PC-9 (cell line): ENCODE results near the gene MCC. TPM values are rescaled to one million over a fixed set of nuclear protein-coding genes. Genes with fewer than 3 reads are reported as not detected.

ENCODE experiments used
- BruUV-seq: library from RNA; stranded (reverse); fragments of 400-500 nt; replicated peaks from 2 replicates; lab custom pipeline; 2021; lab: Mats Ljungman, UMichigan
- CTCF ChIA-PET: fragments of 300-600 bp; sonication (Branson Sonifier 250); formaldehyde crosslinking; loops from one replicate; lab custom pipeline; 2022; ENCODE audit warnings: antibody characterized with exemption; lab: Charles Lee
- POLR2A ChIA-PET: fragments of 300-600 bp; sonication (Branson Sonifier 250); formaldehyde crosslinking; loops from one replicate; lab custom pipeline; 2022; ENCODE audit warnings: antibody characterized with exemption; ENCODE audit not compliant: unreplicated experiment; lab: Charles Lee
- DNase-seq, 2 experiments: peaks; one replicate each; pipeline versions ENCODE4 v3.0.0 to v3.0.0-alpha.2; 2015 to 2022; ENCODE audit warnings: mixed read lengths in 1 of 2
- H2AFZ ChIP-seq: fragments of 200-600 bp; sonication (generic); 2 replicates; pipeline ENCODE4 v1.8.1; 2017; ENCODE audit warnings: antibody characterized with exemption
- H3F3A ChIP-seq: fragments of 200-600 bp; sonication (generic); 2 replicates; pipeline ENCODE4 v1.8.1; 2017; ENCODE audit warnings: antibody characterized with exemption, mild to moderate bottlenecking, low read depth; ENCODE audit not compliant: insufficient read depth
- H3K27ac ChIP-seq: fragments of 200-600 bp; sonication (generic); 2 replicates; pipeline ENCODE4 v1.6.1; 2016; ENCODE audit warnings: mixed run types
- H3K27me3 ChIP-seq: fragments of 200-600 bp; sonication (generic); 2 replicates; pipeline ENCODE4 v1.6.1; 2016; ENCODE audit warnings: low read depth, mixed run types; ENCODE audit not compliant: insufficient read depth
- H3K36me3 ChIP-seq: fragments of 200-600 bp; sonication (generic); 2 replicates; pipeline ENCODE4 v1.6.1; 2016; ENCODE audit warnings: low read depth, mixed run types
- H3K4me1 ChIP-seq: fragments of 200-600 bp; sonication (generic); replicated peaks from 2 replicates; pipeline ENCODE4 v1.6.1; 2016; ENCODE audit warnings: mixed run types; ENCODE audit not compliant: insufficient read depth
- H3K4me2 ChIP-seq: fragments of 200-600 bp; sonication (generic); 2 replicates; pipeline ENCODE4 v1.6.1; 2017; ENCODE audit warnings: mixed run types
- H3K4me3 ChIP-seq: fragments of 200-600 bp; sonication (generic); 2 replicates; pipeline ENCODE4 v1.6.1; 2016; ENCODE audit warnings: mixed run types
- H3K79me2 ChIP-seq: fragments of 200-600 bp; sonication (generic); 2 replicates; pipeline ENCODE4 v1.6.1; 2017; ENCODE audit warnings: low read depth, mixed run types
- H3K9me2 ChIP-seq: fragments of 200-600 bp; sonication (generic); 2 replicates; pipeline ENCODE4 v1.8.1; 2017; ENCODE audit warnings: mild to moderate bottlenecking; ENCODE audit not compliant: insufficient read depth
- H3K9me3 ChIP-seq: fragments of 200-600 bp; sonication (generic); 2 replicates; pipeline ENCODE4 v1.8.1; 2016; ENCODE audit warnings: low read depth; ENCODE audit not compliant: insufficient read depth
- H4K20me1 ChIP-seq: fragments of 200-600 bp; sonication (generic); 2 replicates; pipeline ENCODE4 v1.8.1; 2017; ENCODE audit not compliant: insufficient read depth
- CTCF ChIP-seq: fragments of 200-600 bp; sonication (generic); conservative IDR thresholded peaks from 2 replicates; pipeline ENCODE4 v1.6.1; 2017; ENCODE audit warnings: mixed run types, antibody characterized with exemption, mild to moderate bottlenecking, moderate library complexity
- EZH2 ChIP-seq: fragments of 200-600 bp; sonication (generic); IDR thresholded peaks from 2 replicates; pipeline ENCODE4 v1.8.0; 2017; ENCODE audit warnings: antibody characterized with exemption, low read depth
- intact Hi-C: fragments of 100-400 bp; cut with micrococcal nuclease; formaldehyde crosslinking; loops from one replicate; pipeline ENCODE4 v1.10.0; 2022; ENCODE audit not compliant: unreplicated experiment
- total RNA-seq: library from RNA; stranded (reverse); gene quantifications from 2 replicates; pipeline ENCODE4 v1.2.3, GENCODE V29; 2021

MCC gene
- total RNA-seq, 1 experiment from 2014 or later = 2.5 TPM

DNA sequence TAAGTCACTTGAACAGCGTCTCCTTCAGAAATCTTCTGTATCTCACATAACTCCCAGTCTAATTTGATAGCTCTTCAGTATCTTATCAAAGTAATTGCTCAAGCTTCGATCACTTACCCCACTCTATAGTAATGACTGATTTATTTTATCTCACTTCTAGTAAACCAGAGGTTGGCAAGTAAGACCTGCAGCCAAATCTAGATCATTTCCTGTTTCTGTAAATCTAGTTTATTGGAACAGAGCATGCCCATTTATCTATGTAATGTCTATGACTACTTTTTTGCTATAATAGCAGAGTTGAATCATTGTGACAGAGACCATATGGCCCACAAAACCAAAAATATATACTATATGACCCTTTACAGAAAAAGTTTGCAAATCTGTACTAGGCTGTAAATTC is 93.6 kb downstream of the MCC start:
- Histone ChIP-seq H3K27ac (no peak overlapping the region), H3F3A (no peaks in the 10 kb centered on the region), H3K36me3 (no peaks in the 10 kb centered on the region), H3K27me3 (no peaks in the 10 kb centered on the region), H3K4me2 (no peak overlapping the region), H4K20me1 (no peaks in the 10 kb centered on the region), H3K79me2 (no peaks in the 10 kb centered on the region), H2AFZ (no peak overlapping the region), H3K9me2 (no peaks in the 10 kb centered on the region), H3K4me1 (no peaks in the 10 kb centered on the region), H3K9me3 (no peaks in the 10 kb centered on the region), H3K4me3 (no peak overlapping the region)
- ChIA-PET CTCF (no interaction called here), POLR2A (interaction anchor here (0.7 kb wide), 1 partner anchor 168 kb away, joined by 9 read pairs; no protein-coding TSS in a partner anchor)
- DNase-seq = no peak
- no TSS peak for BruUV-seq
- intact Hi-C loops = no loop called here
- TF ChIP-seq CTCF (no peak), EZH2 (no peak)

- no peak overlapping the region for H3K27ac ChIP-seq
- H4K20me1 ChIP-seq = no peaks in the 10 kb centered on the region
- CTCF ChIA-PET = no interaction called here
- H3K36me3 ChIP-seq = no peaks in the 10 kb centered on the region
- intact Hi-C loops = no loop called here
- H3K4me1 ChIP-seq = no peaks in the 10 kb centered on the region
- POLR2A ChIA-PET = interaction anchor here (0.6 kb wide), 1 partner anchor 288 kb away, joined by 4 read pairs; no protein-coding TSS in a partner anchor
- no peak overlapping the region for H2AFZ ChIP-seq
- no peak for DNase-seq
- H3F3A ChIP-seq = no peaks in the 10 kb centered on the region
- no peak overlapping the region for H3K4me2 ChIP-seq
- no peaks in the 10 kb centered on the region for H3K27me3 ChIP-seq
- no peaks in the 10 kb centered on the region for H3K79me2 ChIP-seq
- no TSS peak for BruUV-seq
- no peaks in the 10 kb centered on the region for H3K9me2 ChIP-seq
- H3K4me3 ChIP-seq = no peak overlapping the region
- TF ChIP-seq CTCF (no peak), EZH2 (no peak)
- H3K9me3 ChIP-seq = no peaks in the 10 kb centered on the region
These were observed 98.0 kb downstream of the MCC start for GRCh38 chr5:113390224-113390623.

GRCh38 chr5:113389116-113389515 is 99.1 kb downstream of the MCC start:
- H3K36me3 ChIP-seq = no peaks in the 10 kb centered on the region
- DNase-seq = no peak
- no peak overlapping the region for H3K4me3 ChIP-seq
- H3K79me2 ChIP-seq = no peaks in the 10 kb centered on the region
- H3K4me2 ChIP-seq = no peak overlapping the region
- no peaks in the 10 kb centered on the region for H3K4me1 ChIP-seq
- BruUV-seq = no TSS peak
- intact Hi-C loops = no loop called here
- H4K20me1 ChIP-seq = no peaks in the 10 kb centered on the region
- ChIA-PET POLR2A (no interaction called here), CTCF (no interaction called here)
- H3K9me3 ChIP-seq = no peaks in the 10 kb centered on the region
- TF ChIP-seq CTCF (no peak), EZH2 (no peak)
- no peaks in the 10 kb centered on the region for H3F3A ChIP-seq
- no peak overlapping the region for H3K27ac ChIP-seq
- no peaks in the 10 kb centered on the region for H3K9me2 ChIP-seq
- H2AFZ ChIP-seq = no peak overlapping the region
- no peaks in the 10 kb centered on the region for H3K27me3 ChIP-seq
